IPS DF 19.7 (cell line): Measurements from ENCODE around the gene LSM14A.
"Not testable (repeated sequence)": the region's sequence is repeated elsewhere in the genome, so short reads cannot be mapped to it uniquely, and the experiment has no call there.

ENCODE experiments used
- DNase-seq: peaks from one replicate; pipeline ENCODE4 v3.0.0-alpha.2; 2013; ENCODE audit warnings: low read depth, low spot score

LSM14A gene

DNA sequence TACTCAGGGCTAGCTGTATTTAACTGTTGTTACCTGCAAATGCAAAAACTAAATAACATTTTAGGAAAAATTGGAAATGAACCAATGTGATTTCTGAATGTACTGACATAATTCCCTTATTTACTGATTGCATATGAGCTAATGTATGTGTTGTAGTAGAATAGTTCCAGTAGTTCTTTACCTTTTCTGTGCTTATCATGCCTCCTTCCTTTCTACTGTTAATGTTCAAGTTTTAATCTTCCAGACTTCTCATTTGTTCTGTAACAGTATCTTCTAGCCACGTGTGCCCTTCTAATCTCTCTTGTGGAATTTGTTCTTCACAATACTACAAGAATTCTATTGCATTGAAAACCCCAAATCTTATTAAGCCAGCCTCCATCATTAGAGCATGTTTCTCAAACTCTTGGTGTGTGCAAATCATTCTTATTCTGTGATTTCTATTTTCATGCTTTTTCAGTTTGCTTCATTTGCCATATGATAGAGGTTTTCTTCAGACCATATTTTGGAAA lies 17.7 kb downstream of the LSM14A start:
- no peak for DNase-seq

DNA sequence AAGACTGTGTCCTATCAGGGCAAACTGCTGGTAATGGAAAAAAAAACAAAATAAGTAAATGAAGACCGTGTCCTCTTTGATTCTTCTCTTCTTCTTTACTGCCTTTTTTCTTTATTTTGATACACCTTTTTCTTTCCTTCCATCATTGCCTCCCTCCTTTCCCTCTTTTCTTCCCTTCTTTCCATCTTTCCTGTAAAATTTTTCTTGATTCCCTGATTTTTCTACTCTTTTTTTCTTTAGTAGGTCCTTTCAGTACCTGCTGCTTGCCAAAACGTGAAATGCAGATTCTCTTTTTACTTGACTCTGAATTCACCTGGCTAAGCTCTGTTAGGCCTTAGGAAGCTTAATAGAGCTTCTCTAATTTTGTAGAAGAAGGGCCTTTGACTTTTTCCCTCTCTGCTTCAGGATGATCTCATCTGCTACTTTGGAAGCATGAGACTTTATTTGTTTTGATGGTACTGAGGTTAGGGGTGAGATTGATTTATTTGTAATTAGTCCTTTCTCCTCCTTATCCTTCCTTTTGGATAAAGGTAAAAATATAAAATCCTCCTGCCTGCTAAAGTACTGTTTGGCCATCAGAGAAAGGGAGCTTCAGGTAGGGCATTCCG lies 19.2 kb downstream of the LSM14A start:
- DNase-seq, result no peak

DNA sequence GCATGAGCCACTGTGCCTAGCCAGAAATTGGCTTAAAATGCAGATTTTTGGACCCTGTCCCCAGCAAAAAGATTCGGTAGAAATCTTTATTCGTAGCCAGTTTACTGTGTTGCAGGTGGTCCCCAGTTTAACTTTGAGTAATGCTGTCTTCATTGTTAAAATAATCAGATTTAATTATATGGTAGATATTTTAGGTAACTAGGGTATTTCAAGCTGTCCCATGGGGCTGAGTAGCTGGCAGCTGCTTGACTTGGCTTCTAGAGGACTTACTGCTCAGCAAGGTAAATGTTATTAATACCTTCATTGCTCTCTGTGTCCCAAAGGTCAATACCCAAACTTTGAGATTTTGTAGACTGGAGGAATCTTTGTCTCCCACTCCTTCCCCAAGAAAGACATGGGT lies 21.1 kb downstream of the LSM14A start:
- no peak for DNase-seq

DNA sequence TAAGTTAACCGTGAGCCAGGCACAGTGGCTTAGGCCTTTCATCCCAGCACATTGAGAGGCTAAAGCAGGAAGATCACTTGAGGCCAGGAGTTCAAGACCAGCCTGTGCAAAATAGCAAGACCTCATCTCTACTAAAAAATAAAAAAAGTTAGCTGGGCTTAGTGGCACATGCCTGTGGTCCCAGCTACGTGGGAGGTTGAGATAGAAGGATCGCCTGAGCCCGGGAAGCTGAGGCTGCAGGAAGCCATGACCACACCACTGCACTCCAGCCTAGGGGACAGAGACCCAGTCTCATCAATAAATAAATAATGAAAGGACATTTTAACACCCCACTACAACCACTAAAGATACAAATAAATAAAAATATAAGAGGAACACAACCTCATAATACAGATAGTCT lies 21.6 kb downstream of the LSM14A start:
- no peak for DNase-seq

DNA sequence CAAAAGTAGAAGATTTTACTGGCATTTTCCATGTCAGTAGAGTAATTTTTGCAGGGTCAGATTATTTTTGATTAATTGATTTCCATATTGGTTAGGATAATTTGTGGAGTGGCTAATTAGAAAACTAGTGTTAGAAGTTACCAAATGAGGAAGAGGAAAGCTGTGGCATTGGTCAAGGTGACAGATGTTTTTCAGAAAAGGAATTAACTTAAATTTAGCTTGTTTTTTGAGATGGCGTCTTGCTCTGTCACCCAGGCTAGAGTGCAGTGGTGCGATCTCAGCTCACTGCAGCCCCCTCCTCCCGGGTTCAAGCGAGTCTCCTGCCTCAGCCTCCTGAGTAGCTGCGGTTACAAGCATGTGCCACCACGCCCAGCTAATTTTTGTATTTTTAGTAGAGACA lies 28.8 kb downstream of the LSM14A start:
- no peak for DNase-seq

DNA sequence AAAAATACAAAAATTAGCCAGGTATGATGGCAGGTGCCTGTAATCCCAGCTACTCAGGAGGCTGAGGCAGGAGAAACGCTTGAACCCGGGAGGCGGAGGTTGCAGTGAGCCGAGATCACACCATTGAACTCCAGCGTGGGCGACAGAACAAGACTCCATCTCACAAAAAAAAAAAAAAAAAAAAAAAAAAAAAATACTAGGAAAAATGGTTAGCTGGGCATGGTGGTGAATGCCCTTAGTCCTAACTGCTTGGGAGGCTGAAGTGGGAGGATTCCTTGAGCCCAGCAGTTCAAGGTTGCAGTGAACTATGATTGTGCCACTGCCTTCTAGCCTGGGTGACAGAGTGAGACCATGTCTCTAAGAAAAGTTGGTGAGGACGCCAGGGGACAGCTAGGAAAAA lies 33.0 kb downstream of the LSM14A start:
- DNase-seq, result not testable (repeated sequence)

DNA sequence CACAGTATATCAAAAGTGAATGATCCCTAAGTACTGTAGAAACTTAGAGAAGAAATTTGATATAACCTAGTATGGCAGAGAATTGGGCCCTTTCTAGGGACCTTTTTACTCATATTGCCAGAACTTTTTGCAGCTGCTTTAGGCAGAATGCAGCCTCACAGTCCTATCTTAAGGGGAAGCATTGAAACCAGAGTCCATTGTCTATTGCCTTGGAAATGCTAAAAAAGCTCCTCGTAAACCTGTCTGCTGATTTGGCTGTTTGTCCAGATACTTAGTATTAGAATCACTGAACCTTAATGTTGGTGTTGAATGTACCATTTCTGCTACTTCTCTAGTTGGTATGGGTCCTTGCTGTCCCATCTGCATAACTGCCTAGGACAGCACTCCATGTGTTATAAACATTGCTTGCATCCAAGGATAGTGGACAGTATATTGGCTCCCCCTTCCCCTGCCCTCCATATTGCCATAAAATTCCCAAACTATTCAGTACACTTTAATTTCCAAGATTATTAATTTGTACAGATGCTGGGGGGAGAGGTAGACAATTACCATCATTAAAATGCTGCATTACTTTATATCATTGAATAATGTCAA lies 36.1 kb downstream of the LSM14A start:
- no peak for DNase-seq

DNA sequence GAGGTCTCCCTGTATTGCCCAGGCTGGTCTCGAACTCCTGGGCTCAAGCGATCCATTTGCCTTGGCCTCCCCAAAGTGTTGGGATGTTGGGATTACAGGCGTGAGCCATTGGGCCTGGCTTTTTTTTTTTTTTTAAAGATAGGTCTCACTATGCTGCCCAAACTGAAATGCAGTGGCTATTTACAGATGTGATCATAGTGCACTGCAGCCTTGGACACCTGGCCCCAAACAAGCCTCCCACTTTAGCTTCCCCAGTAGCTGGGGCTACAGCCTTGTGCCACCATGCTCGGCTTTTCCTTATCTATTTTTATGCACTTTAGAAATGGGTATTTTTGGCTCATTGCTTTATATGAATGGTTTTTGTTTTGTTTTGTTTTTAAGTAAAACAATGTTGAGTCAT lies 37.4 kb downstream of the LSM14A start:
- no peak for DNase-seq

DNA sequence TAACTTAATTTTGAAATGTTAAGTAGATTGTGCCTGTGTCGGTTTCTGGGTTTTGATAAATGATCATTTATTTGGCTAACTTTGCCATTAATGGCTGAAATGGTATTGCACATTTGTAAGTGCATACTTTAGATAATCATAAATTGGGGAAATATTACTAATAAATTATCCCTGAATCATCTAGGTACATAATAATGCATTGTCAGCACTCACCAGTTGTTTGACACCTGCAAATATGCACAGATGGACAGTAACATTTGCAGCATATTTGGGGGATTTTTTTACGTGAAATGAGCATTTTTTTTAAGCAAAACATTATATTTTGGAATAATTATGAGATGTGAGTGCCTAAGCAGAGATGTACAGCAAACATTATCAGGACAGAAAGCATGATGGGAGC lies 41.0 kb downstream of the LSM14A start:
- DNase-seq, result no peak

DNA sequence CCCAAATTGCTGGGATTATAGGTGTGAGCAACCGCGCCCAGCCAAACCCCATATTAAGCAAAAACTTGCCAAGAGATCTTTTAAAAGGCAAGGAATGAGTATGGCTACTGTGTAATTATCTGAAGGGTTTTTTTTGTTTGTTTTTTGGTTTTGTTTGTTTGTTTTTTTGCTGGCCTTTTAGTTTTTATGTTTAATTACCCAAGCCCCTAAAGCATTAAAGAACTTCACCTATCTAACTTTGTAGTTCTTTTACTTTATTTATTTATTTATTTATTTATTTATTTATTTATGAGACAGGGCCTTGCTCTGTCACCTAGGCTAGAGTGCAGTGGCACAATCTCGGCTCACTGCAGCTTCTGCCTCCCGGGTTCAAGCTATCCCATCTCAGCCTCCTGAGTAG lies 41.7 kb downstream of the LSM14A start:
- DNase-seq, result no peak

DNA sequence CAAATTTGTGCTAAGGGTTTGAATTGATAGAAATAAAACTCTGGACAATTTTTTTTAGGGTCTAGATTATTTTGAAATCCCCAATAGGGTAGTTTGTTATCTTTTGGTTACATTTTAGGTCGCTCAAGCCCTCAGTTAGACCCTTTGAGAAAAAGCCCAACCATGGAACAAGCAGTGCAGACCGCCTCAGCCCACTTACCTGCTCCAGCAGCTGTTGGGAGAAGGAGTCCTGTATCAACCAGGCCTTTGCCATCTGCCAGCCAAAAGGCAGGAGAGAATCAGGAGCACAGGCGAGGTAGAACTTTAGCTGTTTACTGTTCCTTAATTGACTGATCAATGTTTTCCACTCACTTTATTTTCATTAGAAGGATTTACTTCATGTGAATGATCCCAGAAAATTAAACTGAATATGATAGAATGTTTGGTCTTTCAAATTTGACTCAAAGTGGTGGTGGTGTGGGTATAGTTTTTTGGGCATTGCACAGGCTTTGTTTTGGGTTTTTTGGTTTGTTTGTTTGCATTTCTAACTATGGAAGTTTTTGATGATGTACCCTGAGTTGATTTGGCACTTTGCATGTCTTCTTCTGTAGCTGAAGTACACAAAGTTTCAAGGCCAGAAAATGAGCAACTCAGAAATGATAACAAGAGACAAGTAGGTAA lies 42.8 kb downstream of the LSM14A start:
- no peak for DNase-seq

DNA sequence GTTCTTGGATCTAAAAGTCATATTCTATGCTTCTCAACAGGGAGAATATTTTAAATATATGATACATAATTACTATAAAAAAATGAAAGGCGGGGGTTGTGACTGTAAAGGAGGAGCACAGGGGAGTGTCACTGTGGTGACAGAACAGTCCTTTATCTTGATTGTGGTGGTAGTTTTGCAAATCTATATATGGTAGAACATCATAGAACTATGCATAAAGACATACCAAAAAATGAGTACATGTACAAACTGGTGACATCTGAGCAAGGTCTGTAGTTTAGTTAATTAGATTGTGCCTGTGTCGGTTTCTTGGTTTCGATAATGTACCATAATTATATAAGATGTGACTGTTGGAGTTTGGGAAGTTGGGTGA lies 43.3 kb downstream of the LSM14A start:
- DNase-seq, result no peak

DNA sequence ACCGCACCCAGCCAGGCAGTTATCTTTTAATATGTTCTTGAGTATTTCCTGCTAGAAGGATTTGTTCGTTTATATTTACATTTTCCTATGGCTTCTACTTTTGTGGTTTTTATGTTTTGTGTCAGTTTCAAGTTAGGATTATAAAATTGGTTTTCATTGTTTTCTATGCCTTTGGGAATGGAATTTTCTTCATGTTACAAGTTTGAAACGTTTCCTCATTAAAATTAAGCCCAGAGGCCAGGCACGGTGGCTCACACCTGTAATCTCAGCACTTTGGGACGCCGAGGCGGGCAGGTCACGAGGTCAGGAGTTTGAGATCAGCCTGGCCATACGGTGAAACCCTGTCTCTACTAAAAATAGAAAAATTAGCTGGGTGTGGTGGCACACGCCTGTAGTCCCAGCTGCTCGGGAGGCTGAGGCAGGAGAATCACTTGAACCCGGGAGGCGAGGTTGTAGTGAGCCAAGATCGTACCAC lies 44.5 kb downstream of the LSM14A start:
- not testable (repeated sequence) for DNase-seq

DNA sequence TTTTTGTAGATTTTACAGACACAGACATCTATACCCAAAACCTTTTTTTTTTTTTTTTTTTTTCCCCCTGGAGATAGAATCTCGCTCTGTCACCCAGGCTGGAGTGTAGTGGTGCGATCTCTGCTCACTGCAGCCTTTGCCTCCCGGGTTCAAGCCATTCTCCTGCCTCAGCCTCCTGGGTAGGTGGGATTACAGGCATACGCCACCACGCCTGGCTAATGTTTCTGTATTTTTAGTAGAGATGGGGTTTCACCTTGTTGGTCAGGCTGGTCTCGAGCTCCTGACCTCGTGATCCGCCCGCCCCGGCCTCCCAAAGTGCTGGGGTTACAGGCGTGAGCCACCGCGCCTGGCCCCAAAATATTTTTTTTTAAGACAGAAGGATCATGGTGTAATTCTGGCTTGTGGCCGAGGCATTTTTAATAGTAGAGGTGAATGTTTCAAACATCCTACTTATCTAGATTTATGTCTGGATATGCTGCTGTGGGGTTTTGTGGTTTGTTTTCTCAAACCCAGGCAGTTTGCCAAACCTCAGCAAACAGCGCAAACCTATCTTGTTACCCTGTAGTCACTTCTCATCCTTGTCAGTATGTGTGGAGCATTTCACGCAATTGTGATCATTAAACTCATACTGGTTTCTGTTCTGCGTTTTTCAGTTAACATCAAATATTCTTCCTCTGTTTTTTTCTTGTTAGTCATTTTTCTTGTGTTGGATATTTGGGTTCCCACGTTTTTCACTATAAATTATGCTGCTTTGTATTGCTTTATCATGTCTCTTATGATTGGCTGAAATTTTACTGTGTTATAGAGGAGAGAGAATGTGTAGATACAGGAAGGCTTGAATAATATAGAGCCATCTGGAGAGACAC lies 45.9 kb downstream of the LSM14A start:
- DNase-seq, result no peak

DNA sequence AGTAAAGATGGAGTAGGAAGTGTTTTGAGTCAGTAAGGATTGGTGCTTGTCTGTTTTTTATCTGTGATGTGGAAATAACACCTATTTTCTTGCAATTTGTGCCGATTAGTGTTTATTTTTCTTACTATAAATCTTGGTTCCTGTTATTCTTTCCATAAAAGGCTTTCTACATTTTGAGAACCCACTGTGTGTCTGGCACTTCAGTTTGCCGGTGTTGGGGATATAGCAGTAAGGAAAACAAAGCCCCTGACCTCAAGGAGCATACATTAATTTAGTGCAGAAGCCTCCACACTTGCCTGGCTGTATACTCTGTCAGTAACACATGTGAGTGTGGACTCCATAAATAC lies 46.5 kb downstream of the LSM14A start:
- DNase-seq, result no peak

DNA sequence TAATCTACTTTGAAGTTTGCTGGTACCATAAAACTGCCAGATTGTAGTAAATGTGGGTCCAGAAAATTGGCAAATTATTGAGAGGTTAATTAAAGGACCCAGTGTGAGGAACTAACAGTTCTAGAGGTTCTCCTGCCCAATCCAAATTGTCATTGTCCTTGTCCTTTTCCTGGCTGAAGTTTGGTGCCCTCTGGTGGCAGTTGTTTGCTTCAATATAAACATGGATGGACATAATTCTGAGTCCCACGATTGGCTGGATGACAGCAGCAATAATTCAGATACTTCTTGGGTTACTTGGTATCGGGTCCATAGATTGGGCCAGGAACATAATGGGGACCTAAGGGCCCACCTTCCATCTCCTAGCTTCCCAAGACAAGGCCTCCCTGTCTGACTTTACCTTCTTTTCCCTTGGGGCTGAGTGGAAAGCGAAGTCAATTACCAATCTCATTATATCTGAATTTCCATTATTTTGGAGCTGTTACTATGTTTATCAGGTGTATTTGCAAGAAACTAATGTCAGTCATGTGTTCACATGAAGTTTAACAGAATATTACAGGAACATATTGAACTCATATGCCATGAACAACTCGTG lies 48.3 kb downstream of the LSM14A start:
- no peak for DNase-seq

DNA sequence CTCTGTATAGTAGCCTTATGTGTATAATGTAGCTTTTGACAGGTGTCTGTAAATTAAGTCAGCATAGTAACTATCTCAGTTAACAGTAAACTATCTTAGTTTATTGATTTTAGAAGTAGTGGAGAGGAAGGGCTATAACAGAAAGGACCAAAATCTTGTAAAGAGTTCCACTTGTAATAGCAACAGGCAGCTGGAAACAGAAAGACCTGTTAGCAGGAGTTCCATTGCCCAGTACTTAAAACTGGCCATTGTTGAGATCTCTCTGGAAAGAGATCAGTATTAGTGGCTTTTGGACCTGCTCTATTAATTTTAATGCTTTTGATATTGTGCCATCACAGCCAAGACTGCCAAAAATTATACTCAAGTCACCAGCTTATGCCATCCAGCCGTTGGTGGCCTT lies 50.1 kb downstream of the LSM14A start:
- no peak for DNase-seq

DNA sequence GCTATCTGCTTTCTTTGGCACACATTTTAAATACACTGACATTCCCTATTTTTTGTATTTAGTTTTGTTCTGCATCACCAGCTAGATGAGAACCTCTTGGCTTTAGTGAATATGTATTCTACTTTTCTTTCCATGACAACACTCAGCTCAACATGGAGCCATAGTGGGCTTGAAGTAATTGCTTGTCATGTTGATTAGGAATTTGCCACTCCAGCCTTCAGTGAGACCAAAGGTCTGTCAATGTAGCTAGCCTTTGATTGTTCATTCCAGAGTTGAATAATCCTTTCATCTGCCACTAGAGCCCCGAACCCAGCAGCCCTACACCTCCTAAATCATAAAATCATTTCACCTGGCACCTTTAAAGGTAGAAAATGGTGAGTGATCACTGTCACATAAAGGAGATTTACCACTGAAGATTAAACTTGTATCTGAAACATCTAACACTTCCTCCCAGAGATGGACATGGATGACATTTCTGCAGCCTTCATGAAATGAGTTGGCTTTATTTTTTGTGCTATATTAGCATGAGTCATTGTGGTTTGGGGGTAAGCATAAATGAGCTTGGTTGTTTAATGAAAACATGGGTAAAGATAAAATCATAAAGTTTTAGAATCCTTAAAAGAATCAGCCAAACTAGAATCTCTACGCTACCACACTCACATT lies 52.8 kb downstream of the LSM14A start:
- no peak for DNase-seq

DNA sequence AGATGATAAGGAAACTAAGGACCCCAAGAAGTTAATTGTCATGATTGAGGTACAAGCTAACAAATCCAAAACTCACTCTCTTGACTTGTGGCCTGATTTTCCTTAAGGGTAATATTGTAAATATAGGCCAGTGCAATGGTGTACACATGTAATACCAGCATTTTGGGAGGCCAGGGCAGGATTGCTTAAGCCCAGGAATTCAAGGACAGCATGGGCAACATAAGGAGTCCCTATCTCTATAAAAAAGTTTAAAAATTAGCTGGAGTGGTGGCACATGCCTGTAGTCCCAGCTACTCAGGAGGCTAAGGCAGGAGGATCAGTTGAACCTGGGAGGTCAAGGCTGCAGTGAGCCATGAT lies 53.3 kb downstream of the LSM14A start:
- no peak for DNase-seq

DNA sequence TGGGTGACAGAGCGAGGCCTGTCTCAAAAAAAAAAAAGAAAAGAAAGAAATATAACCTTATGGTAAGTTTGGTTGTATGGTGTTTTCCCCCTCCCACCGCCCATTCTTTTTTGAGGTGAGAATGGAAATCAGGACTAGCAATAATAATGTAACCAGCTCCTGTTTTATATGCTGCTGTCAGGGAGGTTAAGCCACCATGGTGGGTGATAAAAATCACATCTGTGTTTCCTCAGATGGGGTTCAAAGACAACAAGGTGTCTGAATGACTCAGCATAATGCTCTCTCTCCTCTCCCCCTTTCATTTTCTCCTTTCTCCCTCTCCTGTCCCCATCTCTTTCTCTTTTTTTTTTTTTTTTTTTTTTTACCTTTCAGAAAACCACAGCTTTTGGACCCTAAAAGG lies 53.7 kb downstream of the LSM14A start:
- DNase-seq, result no peak

DNA sequence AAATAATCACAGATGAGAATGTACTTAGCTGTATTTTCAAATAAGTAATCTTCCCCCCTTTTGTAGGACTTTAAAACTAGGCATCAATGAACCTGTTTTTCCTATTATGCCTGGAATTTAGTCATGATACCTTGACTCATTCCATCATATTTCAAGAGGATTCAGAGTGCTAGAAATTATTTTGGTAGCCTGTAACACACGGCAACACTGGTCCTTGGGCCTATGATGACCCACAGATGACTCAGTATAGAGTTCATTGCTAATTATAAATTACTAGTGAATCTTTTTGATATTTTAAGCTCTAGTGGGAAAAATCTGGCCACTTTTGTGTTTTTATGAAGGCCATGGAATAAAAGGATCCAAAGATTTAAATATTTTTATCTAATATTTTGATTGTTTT lies 56.0 kb downstream of the LSM14A start:
- no peak for DNase-seq

DNA sequence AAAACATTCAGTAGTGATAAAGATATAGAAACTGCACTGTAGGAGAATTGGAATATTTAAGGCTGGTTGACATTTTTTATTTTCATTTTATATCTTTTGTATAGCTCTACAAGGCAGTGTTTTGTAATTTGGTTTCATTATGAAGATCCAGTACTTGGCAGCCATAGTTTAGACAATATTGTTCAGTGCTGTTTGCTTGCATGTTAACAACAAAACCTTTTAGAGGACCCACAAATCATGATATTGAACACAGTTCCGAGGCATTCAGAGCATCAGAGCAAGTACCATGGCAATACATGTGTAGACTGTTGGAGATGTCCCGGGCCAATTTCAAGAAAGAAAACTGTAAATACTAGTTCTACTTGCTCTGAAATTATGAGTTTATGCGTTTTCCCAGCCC lies 56.5 kb downstream of the LSM14A start:
- DNase-seq, result no peak
